NCI-H1105 (cell line): Measurements from ENCODE around the gene MAP2.
"Not testable (repeated sequence)": the region's sequence is repeated elsewhere in the genome, so short reads cannot be mapped to it uniquely, and the experiment has no call there.

Experiments
- DNase-seq: peaks from one replicate; lab custom pipeline; 2025; lab: John Stamatoyannopoulos, UW

The MAP2 gene

DNA sequence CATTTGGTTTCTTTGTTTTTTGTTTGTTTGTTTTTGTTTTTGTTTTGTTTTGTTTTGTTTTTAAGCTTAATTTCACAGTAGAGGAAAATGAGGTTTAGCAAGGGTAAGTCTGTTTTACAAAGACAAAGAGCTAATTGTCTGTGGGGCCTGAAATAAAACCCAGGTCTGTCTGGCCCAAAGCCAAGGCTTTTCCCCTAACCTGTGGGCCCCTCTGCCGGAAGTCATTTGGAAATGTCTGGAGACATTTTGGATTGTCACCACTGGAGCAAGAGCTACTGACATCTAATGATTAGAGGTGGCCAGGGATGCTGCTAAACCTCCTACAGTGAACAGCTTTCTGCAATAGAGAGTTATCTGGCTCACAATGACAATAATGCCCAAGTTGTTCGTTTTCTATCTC lies 167.2 kb downstream of the MAP2 start:
- DNase-seq = no peak

DNA sequence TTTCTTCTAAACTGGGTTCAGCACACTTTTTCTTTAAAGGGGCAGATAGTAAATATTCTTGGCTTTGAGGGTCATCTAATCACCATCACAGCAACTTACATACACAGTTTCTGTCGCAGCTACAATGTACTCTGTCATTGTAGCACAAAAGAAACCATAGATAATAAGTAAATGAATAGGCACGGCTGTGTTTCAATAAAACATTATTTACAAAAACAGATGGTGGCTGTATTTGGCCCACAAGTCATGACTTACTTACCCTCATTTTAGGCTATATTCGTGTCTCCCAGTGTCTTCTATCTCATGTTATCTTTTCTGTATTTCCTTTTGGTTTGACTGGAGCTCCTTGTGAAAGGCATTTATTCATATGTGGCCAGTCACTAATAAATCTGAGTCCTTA lies 168.3 kb downstream of the MAP2 start:
- no peak for DNase-seq

DNA sequence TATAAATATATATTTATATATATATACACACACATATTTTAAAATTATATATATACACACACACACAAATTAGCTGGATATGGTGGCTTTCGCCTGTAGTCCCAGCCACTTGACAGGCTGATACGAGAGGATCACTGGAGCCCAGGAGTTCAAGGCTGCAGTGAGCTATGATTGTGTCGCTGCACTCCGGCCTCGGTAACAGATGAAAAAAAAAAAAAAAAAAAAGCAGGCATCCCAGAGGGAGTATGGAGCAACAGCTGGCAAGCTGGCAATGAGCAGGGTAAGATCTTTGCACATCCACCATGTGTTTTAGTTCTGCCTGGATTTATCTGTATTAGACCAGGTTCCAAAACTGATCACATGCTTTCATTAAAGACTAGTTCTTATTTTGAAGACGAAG lies 170.1 kb downstream of the MAP2 start:
- DNase-seq = no peak

DNA sequence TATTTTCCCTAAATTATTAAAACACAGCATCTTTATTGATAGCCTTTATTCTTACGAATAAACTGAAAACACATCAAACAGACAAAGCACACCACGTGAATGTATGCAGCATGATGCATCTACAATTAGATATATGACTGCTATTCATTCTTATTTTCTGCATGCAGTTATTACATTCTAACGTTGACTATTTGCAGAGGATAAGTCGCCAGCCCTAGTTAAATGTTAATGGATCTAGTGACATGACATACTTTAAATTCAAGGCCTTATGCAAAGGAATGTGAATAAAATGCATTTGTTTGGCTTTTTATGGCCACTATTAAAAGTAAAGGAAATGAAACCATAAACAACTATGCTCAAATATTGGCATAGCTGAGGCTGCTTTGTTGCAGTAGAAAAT lies 172.4 kb downstream of the MAP2 start:
- DNase-seq = no peak

DNA sequence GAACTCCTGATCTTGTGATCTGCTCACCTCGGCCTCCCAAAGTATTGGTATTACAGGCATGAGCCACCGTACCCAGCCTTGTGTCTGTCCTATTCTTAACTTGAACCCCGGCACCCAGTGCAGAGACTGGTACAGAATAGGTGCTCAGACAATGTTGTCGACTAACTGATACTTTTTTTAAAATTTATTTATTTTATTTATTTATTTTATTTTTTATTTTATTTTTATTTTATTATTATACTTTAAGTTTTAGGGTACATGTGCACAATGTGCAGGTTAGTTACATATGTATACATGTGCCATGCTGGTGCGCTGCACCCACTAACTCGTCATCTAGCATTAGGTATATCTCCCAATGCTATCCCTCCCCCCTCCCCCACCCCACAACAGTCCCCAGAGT lies 174.4 kb downstream of the MAP2 start:
- DNase-seq = not testable (repeated sequence)

DNA sequence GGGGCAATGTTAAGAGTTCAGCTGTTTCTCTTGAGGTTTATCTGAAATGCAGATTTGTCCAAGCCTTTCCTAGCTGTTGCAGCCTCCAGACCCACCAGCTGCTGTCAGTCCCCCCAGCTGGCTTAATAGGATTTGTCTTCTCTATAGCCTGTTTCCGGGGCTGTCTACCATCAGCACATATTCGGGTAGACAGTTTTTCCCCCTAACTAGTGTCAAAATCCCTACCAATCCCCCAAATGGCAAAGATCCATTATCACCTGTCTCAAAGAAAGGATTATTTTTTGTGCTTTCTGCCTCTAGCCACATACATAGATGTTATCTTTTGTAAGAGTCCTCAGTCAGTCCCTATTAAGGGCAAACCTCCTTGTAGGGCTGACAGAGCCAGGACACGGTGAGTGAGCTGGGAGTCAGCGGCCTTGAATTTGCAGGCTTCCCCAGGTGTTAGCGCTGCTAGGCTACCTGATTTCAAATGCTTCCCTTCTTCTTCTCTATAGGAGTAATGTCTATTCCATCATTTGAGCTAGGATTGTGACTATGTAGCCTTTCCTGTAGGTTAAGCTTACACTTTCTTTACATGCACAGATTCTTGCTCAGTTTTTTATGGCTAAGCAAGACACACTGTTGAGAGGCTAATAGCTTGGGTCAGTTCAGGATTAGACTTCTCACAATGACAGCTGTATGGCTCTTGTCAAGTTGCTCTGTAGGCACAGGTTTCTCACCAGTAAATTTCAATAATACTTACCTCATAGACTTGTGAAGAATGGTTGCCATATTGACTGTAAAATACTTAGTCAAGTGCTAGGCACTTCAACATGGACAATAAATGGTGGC lies 176.7 kb downstream of the MAP2 start:
- no peak for DNase-seq

DNA sequence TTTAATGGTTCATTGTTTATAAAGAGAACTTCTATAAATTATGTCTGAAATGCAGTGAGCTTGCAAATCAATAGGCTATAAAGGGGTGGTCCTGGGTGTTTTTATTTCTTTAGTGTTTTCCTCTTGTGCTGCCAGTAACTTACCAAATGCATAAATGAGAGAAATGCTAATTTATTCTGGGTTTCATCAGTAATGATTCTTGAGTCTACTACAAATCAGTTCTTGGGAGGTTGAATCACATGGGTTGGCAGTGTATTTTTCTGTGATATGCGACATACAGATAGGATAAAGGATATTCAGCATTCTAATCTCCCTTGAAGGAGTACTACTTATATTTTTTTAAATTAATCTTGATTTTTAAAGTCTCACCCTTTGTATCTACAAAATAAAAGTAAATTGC lies 177.7 kb downstream of the MAP2 start:
- DNase-seq = no peak

DNA sequence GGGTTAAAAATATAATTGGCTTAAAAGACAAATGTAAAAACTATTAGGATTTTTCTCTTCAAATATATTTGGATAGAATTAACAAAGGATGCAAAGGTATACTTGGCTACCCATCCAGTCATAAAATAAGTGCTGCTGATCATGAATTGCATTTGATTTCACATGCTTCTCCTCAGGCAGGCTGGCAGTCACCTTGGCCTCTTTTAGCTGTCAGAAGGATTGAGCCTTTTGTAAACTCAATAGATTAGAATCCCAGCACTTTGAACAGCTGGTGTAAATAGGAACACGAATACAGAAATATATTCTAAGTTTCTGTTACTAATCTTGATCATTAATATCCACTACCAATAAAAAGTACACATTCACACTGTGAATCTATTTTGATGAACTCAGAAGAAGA lies 178.4 kb downstream of the MAP2 start:
- DNase-seq = no peak

DNA sequence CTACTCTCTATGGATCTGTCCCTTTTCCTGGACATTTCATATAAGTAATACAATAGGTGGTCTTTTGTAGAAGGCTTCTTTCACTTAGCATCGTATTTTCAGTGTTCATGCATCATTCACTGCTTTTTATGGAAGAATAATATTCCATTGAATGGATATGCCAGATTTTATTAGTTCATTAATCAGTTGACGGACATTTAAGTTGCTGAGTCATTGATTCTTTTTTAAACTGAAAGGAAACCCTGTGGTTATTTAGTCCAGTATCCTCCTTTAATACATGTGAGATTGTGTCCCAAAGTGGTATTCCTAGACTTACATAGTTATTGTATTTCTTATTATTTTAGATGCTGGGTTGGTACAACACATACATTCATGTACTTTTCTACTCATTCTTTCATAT lies 185.7 kb downstream of the MAP2 start:
- DNase-seq = no peak

DNA sequence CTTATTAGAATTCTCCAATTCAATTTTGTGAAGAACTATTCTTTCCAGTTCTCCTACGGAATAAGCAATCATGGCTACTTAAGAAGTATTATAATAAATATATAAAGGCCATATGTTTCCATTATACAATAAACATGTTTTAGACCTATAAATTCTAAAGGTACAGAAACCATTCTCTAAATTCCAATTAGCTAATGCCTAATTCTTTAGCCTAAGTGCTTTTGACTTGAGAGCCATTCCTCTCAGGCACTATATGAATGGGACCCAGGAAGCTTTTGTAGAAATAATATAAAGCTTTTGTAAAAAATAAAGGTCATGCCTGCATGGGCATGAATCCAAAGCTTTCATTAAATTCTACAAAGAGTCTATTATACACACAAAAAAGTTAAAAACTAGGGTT lies 186.8 kb downstream of the MAP2 start:
- DNase-seq = no peak

DNA sequence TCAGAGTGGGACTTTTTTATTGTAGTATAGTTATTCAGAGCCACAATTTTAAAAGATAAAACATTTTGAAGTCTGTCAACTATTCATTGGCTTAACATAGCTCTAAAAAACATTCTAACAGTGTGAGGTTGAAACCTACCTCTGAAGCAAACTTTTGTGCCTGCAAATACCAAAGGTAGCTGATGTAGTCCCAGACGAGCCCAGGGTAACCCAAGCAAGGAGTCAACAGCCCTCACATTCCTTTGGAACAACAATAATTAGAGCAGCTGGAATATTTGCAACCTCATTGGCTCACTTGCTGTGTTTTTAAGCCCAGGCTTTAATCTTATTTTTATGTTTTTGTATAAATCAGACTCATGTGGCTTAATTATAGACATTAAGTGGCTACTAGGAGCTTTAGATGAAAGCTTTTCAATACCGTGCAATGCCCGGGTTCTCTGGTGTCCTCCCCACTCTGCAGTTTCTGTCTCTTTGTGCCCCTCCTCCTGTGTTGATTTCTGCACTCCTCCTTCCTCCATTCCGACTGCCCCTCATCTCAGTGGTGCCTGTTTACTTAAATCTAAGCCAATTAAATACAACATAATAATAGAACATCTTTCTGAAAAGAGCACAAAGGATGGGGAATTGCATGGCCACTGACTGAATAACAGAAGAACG lies 189.9 kb downstream of the MAP2 start:
- DNase-seq = no peak

DNA sequence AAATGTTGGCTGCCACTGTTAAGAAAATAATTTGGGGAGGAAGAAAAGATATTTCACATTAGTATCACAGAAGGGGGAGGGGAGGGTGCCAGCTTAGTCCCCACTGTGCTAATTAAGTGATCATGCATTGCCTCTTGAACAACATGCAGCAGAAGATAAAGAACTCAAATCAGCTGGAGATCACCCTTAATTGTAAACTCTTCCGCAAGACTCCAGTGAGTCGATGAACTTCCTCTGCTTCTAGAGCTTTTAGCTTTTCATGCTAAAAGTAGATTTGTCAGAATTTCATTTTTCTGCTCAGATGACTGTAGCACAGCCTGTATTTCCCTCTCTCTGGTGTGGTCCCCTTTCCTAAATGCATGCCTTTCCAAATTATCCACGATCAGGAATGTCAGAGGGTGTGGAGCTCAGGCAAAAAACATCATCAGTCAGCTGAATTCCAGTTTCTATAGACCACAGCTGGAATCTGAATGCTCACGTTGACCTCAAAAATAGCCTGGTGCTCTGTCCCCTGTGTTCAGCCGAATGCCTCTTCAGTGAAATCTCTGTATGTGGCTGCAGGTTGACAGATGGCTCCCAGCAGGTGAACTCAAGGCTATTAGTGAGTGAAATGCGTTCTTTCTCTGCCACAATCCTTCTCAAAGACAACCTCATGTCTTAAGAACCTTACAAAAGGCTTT lies 191.0 kb downstream of the MAP2 start:
- DNase-seq = no peak

DNA sequence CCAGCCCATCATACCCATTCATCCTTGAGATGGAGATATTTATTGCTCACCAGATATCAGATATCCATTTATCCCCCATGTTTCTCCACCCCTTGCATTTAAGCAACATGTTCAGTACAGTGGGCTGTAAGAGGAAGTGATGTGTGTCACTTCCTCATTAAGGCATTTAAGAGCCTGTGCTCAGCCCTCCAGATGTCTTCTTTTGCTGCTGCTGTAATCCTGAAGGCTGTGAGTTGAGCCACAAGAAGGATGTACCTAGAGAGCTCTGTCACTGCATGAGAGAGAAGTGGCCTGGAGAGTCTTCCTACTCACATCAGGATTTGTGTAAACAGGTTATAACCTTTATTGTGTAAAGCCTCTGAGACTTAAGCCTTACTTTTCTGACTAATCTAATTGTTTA lies 195.9 kb downstream of the MAP2 start:
- no peak for DNase-seq

DNA sequence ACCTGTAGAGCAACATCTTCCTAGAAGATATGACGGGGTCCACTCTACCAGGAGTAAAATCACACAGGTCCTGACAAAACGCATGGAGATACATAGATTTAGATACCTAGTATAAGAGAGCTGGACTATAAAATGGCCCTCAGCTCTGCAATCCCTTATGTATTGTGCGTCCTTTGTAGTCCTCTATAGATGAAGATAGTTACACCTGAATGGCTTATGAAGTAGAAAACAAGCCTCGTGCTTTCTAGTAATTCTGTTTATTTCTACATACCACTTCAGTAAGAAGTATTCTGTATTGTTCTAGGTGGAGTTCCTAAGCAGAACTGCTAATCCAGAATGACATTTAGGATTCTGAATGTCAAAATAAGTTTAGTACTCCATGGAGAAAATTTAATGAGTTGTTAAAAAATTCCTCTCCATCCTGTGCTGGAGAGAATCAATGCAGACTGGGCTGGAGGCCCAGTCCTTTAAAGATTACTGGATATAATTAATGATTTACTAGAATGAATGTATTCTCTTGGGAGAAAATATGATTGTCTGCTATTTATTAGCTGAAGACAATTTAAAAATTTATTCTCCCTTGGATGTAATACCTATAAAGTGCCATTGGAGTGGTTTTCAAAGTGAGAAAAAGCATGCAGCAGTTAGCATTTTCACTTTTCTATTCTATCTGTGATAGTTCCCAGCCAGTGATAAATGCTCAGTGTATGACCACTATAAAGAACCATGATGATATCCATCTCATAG lies 200.5 kb downstream of the MAP2 start:
- no peak for DNase-seq

DNA sequence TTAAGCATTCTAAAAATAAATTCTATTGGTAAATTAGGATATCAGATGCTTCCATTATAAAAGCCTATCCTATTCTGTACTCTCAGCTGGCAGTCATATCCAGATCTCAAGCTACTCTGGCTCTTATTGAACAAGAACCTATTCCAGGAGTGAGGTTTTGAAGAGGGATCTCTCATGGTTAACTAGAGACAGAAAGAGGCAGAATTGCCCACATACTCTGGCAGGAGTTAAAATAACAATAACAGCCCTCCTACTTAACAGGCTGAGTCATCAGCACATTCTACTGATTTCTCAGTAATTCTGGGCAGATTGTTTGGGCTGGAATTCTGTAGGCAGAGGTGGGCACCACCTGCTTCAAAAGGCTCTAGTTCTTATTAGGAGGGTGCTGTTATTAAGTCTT lies 205.8 kb downstream of the MAP2 start:
- DNase-seq = no peak

DNA sequence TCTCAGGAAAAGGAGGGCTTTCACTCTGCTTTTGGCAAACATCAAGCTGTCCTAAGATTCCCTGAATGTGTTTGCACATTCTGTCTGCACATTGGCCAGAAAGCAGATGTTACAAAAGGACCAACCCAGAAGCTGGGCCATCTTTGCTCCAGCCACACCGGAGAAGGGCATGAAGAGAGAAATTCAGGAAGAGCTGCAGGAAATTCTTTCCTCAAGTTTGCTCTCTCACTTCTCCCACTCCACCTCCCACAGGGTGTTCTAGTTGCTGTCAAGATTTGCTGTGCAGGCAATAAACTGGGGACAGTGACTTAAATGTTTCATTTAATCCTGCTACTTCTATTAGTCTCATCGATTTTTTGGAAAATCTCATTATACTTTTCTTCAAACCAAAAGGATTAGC lies 210.1 kb downstream of the MAP2 start:
- DNase-seq = no peak

DNA sequence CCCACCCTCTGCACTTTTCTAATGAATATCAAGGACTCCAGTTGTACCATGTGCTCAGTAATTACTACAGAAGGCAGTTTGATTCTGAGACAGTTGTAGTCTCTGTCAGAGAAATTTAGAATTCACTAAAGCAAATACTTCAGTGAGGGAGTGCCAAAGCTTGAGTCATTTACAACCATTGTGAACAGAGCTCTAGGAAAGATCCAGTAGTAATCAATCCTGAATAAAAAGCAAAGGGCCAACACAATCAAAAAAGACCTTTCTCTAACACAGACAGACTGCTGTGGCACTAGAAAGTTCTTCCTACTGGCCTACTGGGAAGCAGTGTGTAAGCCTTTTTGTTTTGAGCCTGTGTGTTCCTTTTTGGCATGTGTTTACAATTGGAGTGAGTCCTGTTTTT lies 212.2 kb downstream of the MAP2 start:
- DNase-seq = no peak

DNA sequence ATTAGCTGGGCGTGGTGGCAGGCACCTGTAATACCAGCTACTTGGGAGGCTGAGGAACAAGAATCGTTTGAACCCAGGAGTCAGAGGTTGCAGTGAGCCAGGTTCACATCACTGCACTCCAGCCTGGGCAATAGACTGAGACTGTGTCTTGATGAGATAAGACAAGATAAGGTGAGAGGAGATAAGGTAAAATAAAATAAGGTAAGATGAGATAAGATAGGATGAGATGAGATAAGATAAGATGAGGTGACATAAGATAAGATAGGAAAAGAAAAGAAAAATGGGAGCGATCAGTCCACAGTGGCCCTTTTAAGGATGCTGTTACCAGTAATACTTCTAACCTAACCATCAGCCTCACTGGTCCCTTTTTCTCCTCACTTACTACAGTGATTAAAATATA lies 213.4 kb downstream of the MAP2 start:
- no peak for DNase-seq

DNA sequence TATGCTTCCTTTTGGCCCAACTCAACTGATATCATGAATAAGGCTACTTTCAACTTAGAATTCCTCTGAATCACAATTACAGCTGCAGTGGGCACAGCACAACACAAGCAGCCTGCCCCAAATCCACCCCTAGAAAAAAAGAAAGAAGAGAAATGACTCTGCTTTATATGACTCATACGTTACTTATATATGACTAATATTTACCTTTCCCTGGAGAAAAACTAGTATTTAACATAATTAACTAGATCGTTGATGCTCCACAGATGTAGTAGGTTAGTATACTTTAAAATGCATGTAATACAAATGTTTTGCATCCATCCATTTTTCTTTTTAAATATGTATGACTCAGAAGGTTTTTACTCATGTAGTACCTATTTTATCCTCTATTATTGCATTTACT lies 214.5 kb downstream of the MAP2 start:
- DNase-seq = no peak

DNA sequence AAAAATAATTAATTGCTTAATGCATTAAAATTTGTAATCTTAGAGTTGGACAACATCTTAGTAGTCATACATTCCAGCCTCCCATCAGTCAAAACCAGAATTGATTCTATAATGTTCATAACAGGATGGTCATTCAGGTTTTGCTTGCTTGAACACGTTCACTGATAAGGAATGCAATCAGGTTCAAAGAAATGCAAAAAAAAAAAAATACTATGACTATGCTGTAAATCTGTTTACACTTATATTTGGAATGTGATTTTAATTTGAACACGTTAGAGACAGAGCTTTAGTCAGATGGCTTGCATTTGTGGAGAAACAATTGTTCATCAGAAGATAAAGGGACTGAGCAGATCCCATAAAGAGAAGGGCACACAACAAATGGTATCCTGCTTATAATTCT lies 216.5 kb downstream of the MAP2 start:
- DNase-seq = no peak

DNA sequence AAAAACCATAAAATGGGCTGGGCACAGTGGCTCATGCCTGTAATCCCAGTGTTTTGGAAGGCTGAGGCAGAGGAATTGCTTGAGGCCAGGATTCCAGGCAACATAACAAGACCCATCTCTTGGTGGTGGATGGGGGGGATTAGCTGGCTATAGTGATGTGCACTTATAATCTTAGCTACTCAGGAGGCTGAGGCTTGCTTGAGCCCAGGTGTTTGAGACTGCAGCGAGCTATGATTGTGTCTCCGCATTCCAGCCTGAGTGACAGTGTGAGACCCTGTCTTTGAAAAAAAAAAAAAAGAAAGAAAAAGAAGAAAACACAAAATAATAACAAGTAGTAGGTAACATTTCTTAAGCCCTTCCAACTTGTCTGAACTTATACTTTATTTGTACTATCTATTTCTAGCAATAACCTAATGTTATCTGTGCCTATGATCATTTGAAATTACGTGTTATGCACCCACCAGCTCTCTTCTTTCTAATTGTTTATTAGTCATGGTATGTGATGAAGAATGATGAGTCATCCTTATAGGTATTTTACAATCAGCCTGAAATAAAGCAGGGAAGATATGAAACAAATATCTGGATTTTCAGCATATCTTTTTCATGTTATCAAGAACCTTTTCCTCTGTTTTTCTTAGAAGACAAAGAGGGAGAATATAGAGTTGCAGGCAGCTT lies 218.4 kb downstream of the MAP2 start:
- no peak for DNase-seq

DNA sequence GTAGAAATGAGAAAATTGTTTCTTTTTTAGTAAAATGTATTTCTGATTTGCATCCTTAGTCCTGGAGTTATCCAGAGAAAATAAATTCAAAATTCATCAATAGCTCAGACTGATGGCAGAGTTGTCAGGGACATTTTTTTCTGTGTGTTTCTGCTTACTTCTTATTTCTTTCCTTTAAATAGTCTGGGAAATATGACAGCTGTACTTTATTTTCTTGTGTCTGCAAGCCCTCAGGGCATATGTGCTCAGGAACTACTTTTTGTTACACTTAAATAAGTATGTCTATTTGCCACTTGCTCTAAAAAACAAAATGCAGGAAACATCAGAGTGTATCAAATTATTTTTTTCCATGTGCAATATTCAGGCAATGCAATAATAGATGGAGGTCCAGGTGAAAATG lies 221.0 kb downstream of the MAP2 start:
- no peak for DNase-seq
